GM21825 (cell line): ENCODE data around the gene RHCE.
"Not testable (repeated sequence)": the region's sequence is repeated elsewhere in the genome, so short reads cannot be mapped to it uniquely, and the experiment has no call there.

Experiments used
- ATAC-seq: cut with Tn5 transposase; IDR thresholded peaks from one replicate; pipeline ENCODE4 v1.9.1; 2021; ENCODE audit warnings: mild to moderate bottlenecking, moderate library complexity; ENCODE audit not compliant: unreplicated experiment

The RHCE gene

GRCh38 chr1:25420715-25421114 is at the start of gene RHCE:
Gene RHCE (minus strand): TSS chr1:25420825. CDS start chr1:25420786, 39 bp downstream.
- ATAC-seq = not testable (repeated sequence)

- no peak for ATAC-seq
Measured at GRCh38 chr1:25469177-25469576, 48.6 kb upstream of the RHCE start.

- no peak for ATAC-seq
Measured at GRCh38 chr1:25468033-25468432, 47.4 kb upstream of the RHCE start.

GRCh38 chr1:25467616-25468015 is 47.0 kb upstream of the RHCE start:
- no peak for ATAC-seq

- ATAC-seq = no peak
Measured at GRCh38 chr1:25467193-25467592, 46.6 kb upstream of the RHCE start.

GRCh38 chr1:25462732-25463131 is 42.1 kb upstream of the RHCE start:
- ATAC-seq = no peak

- ATAC-seq = no peak
Measured at GRCh38 chr1:25461849-25462248, 41.2 kb upstream of the RHCE start.

GRCh38 chr1:25460816-25461215 is 40.2 kb upstream of the RHCE start:
- ATAC-seq = not testable (repeated sequence)

- ATAC-seq = no peak
Measured at GRCh38 chr1:25460020-25460419, 39.4 kb upstream of the RHCE start.

- ATAC-seq = no peak
Measured at GRCh38 chr1:25458541-25459298, 38.1 kb upstream of the RHCE start.

- ATAC-seq = no peak
Measured at GRCh38 chr1:25456502-25456901, 35.9 kb upstream of the RHCE start.

- ATAC-seq = no peak
Measured at GRCh38 chr1:25451908-25452307, 31.3 kb upstream of the RHCE start.

GRCh38 chr1:25450891-25451290 is 30.3 kb upstream of the RHCE start:
- no peak for ATAC-seq

- ATAC-seq = peak; percentile 45
Measured at GRCh38 chr1:25447547-25447946, 26.9 kb upstream of the RHCE start.

- ATAC-seq = no peak
Measured at GRCh38 chr1:25445993-25446538, 25.4 kb upstream of the RHCE start.

GRCh38 chr1:25444604-25445003 is 24.0 kb upstream of the RHCE start:
- ATAC-seq = not testable (repeated sequence)

- ATAC-seq = no peak
Measured at GRCh38 chr1:25443030-25443699, 22.5 kb upstream of the RHCE start.

GRCh38 chr1:25442178-25442577 is 21.6 kb upstream of the RHCE start:
- ATAC-seq = no peak

- no peak for ATAC-seq
Measured at GRCh38 chr1:25439287-25439686, 18.7 kb upstream of the RHCE start.

GRCh38 chr1:25437672-25438071 is 17.0 kb upstream of the RHCE start:
- ATAC-seq = no peak

- no peak for ATAC-seq
Measured at GRCh38 chr1:25435397-25436108, 14.9 kb upstream of the RHCE start.
